Fibroblast of lung (primary cell): ENCODE data around the gene SLC14A1.

Experiments
- EZH2 ChIP-seq: IDR thresholded peaks from 2 replicates; pipeline ENCODE4 v1.5.1; 2012; ENCODE audit warnings: low read length, control low read depth, mild to moderate bottlenecking; ENCODE audit errors: missing control alignments
- TF ChIP-seq, protein P1 (sequence below), 2 donors: IDR thresholded peaks in 1 of 2; conservative IDR thresholded peaks in 1 of 2; 1 replicate in 1 of 2; 2 replicates in 1 of 2; pipeline ENCODE4 v1.5.1; 2011 to 2012; ENCODE audit warnings: low read length in 2 of 2, control low read depth in 1 of 2, inconsistent platforms in 1 of 2, low read depth in 1 of 2, mild to moderate bottlenecking in 1 of 2

- TF ChIP-seq, protein P1, sequence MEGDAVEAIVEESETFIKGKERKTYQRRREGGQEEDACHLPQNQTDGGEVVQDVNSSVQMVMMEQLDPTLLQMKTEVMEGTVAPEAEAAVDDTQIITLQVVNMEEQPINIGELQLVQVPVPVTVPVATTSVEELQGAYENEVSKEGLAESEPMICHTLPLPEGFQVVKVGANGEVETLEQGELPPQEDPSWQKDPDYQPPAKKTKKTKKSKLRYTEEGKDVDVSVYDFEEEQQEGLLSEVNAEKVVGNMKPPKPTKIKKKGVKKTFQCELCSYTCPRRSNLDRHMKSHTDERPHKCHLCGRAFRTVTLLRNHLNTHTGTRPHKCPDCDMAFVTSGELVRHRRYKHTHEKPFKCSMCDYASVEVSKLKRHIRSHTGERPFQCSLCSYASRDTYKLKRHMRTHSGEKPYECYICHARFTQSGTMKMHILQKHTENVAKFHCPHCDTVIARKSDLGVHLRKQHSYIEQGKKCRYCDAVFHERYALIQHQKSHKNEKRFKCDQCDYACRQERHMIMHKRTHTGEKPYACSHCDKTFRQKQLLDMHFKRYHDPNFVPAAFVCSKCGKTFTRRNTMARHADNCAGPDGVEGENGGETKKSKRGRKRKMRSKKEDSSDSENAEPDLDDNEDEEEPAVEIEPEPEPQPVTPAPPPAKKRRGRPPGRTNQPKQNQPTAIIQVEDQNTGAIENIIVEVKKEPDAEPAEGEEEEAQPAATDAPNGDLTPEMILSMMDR (conservative IDR thresholded peaks at IDR 0.05 in 1 of 2, IDR thresholded peaks at IDR 0.05 in 1 of 2; ENCODE audit: low read depth in 1 of 2, low read length in 2 of 2), result peak; percentile 62 to 87
- TF ChIP-seq EZH2, result no peak
Measured at GRCh38 chr18:45722899-45723298, 1.1 kb upstream of the SLC14A1 start.
